ENCODE measurements around the gene ZNF383.
"Not testable (repeated sequence)": the region's sequence is repeated elsewhere in the genome, so short reads cannot be mapped to it uniquely, and the experiment has no call there.

DNA sequence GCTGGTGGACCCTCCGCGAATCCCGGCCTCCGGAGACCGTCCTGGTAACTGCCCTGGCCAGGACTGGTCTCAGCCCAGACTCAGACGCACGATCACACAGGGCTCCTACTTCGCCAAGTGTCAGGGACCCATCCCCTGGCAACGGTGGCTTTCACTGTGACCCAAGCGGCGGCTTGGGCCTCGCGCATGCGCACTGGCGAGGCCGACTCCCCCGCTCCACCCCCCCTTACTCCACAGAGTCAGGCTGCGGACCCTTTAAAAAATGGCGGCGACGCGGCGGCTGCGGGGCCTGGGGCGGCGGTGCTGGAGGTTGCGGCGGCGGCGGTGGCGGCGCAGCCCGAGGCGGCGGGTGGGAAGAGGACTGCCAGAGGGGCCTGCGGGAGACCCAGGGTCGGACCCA is 66.0 kb downstream of the ZNF383 start:
- not testable (repeated sequence) for TF ChIP-seq ZFX (IDR thresholded peaks at IDR 0.05)
- TF ChIP-seq, protein P1, sequence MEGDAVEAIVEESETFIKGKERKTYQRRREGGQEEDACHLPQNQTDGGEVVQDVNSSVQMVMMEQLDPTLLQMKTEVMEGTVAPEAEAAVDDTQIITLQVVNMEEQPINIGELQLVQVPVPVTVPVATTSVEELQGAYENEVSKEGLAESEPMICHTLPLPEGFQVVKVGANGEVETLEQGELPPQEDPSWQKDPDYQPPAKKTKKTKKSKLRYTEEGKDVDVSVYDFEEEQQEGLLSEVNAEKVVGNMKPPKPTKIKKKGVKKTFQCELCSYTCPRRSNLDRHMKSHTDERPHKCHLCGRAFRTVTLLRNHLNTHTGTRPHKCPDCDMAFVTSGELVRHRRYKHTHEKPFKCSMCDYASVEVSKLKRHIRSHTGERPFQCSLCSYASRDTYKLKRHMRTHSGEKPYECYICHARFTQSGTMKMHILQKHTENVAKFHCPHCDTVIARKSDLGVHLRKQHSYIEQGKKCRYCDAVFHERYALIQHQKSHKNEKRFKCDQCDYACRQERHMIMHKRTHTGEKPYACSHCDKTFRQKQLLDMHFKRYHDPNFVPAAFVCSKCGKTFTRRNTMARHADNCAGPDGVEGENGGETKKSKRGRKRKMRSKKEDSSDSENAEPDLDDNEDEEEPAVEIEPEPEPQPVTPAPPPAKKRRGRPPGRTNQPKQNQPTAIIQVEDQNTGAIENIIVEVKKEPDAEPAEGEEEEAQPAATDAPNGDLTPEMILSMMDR (conservative IDR thresholded peaks at IDR 0.05) = not testable (repeated sequence)
